GM10248 (cell line): ENCODE measurements around the gene MYPN.

Source experiments
- CTCF ChIA-PET: fragments of 300-600 bp; sonication (Branson Sonifier 250); formaldehyde crosslinking; extraction: SDS; loops from one replicate; lab custom pipeline; 2021; ENCODE audit warnings: antibody characterized with exemption; lab: Yijun Ruan, JAX
- POLR2A ChIA-PET: fragments of 350-650 bp; sonication (Branson Sonifier 250); formaldehyde crosslinking; extraction: SDS; loops from one replicate; lab custom pipeline; 2020; ENCODE audit warnings: antibody characterized with exemption; lab: Yijun Ruan, JAX
- DNase-seq: peaks from one replicate; pipeline ENCODE4 v3.0.0; 2012; ENCODE audit errors: extremely low spot score
- TF ChIP-seq, protein P1 (sequence below): IDR thresholded peaks from 2 replicates; pipeline ENCODE4 v1.5.1; 2012; ENCODE audit warnings: mild to moderate bottlenecking, low read depth; ENCODE audit errors: extremely low read depth, missing control alignments, control extremely low read depth

The MYPN gene

DNA sequence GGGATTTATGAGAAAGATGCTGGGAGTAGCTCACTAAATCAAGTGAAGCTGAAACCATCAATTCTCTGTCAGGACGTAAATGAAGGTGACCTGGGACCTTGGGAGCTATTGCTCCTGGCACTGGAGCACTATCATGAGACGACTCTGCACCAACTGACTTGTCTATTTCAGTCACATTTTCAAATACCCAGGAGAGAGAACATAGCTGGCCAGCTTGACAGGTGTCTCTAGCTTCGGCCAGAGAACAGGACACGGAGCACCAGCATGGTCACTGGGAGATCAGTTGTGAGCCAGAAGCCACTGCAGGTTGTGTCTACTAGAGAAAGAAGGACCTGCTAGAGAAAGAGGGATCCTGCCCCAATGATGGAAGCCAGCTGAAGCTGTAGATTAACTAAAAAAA, 140.0 kb downstream of the MYPN start:
- ChIA-PET CTCF (interaction anchor here (0.9 to 1.7 kb wide), 5 partner anchors 9 to 52 kb away, joined by 3 to 6 read pairs (median 4); no protein-coding TSS in a partner anchor), POLR2A (no interaction called here)
- DNase-seq: no peak
- TF ChIP-seq, protein P1, sequence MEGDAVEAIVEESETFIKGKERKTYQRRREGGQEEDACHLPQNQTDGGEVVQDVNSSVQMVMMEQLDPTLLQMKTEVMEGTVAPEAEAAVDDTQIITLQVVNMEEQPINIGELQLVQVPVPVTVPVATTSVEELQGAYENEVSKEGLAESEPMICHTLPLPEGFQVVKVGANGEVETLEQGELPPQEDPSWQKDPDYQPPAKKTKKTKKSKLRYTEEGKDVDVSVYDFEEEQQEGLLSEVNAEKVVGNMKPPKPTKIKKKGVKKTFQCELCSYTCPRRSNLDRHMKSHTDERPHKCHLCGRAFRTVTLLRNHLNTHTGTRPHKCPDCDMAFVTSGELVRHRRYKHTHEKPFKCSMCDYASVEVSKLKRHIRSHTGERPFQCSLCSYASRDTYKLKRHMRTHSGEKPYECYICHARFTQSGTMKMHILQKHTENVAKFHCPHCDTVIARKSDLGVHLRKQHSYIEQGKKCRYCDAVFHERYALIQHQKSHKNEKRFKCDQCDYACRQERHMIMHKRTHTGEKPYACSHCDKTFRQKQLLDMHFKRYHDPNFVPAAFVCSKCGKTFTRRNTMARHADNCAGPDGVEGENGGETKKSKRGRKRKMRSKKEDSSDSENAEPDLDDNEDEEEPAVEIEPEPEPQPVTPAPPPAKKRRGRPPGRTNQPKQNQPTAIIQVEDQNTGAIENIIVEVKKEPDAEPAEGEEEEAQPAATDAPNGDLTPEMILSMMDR: no peak

DNA sequence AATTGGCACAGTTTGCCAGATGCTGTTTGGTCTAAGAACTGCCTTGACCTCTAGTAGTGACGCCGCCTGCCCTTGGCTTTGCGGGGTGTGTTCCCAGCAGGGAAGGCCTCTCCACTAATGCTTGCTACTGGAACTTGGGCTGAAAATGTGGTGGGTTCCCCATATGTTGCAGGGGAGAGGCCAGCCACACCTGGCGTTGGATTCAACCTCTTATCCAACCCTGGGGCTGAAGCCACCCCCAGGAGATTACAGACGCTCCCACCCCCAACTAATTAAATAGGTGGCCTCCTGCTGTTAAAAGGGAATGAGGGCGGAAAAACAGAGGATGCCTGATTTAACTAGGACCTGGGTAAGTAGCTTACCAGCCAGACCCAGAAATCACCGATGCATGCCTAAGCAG, 141.9 kb downstream of the MYPN start:
- TF ChIP-seq, protein P1: no peak
- no peak for DNase-seq
- CTCF ChIA-PET: interaction anchor here (1.0 to 3.1 kb wide), 4 partner anchors 9 to 396 kb away, joined by 3 to 10 read pairs (median 5); no protein-coding TSS in a partner anchor
- POLR2A ChIA-PET: no interaction called here

DNA sequence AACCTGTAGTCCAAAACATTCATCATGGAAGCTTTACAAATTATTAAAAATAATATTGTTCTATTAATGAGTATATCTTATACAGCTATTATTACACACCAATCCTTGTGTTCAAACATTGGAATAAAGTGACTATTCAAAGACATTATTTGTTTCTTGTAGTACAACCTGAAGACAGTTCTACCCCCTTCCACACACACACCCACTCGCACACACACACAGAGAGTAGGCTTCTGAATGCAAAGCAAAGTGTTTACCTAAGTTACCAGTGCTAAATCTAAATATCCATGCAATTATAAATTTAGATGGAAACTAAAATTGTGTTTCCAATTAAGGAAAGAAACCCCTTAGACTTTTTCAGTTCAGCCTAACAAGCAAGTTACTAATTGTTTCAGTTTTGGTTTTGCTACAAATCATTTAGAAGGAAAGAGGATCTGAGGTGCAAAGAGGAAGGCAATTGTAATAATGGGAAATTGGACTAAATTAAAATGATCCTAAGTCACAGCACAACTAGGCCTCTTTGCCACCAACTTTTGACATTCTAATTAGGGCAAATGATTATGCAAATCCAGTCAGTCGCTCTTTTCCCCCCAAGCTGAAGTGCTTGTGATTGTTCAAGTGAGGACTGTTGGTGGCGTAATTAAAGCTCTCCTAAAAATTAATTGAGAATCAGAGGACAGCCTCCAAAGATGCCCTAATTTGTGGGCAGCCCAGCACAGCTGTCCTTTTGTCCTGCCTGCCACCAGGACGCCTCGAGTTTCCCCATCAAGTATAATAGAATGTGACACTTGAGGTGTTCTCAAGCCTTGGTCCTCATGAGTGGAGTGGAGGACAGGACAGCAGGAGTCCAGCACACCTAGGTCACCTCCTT, 142.6 kb downstream of the MYPN start:
- ChIA-PET POLR2A (no interaction called here), CTCF (interaction anchor here (1.0 to 3.1 kb wide), 4 partner anchors 10 to 397 kb away, joined by 3 to 10 read pairs (median 5); no protein-coding TSS in a partner anchor)
- DNase-seq: peak; percentile 37
- TF ChIP-seq, protein P1: no peak

DNA sequence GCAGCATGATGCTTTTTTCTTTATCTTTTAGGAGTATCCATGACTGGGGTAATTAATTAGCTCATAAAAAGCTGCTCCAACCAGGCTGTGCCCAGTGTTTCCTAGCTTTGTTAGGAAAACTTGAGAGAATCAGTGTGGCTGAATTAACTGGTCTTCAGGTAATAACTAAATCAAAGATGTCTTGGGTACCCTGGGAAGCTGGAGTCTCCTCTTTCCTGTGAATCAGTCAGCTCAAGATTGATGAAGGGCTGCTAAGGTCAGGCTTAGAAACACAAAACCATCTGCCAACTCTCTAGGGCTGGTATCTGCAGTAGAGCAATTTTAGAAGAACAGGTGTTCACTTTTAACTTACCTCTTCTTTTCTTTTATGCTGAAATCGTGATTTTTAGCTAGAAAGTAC, 144.1 kb downstream of the MYPN start:
- TF ChIP-seq, protein P1: no peak
- ChIA-PET POLR2A (no interaction called here), CTCF (interaction anchor here (0.9 to 3.1 kb wide), 4 partner anchors 23 to 643 kb away, joined by 3 to 10 read pairs (median 4); no protein-coding TSS in a partner anchor)
- DNase-seq: no peak

DNA sequence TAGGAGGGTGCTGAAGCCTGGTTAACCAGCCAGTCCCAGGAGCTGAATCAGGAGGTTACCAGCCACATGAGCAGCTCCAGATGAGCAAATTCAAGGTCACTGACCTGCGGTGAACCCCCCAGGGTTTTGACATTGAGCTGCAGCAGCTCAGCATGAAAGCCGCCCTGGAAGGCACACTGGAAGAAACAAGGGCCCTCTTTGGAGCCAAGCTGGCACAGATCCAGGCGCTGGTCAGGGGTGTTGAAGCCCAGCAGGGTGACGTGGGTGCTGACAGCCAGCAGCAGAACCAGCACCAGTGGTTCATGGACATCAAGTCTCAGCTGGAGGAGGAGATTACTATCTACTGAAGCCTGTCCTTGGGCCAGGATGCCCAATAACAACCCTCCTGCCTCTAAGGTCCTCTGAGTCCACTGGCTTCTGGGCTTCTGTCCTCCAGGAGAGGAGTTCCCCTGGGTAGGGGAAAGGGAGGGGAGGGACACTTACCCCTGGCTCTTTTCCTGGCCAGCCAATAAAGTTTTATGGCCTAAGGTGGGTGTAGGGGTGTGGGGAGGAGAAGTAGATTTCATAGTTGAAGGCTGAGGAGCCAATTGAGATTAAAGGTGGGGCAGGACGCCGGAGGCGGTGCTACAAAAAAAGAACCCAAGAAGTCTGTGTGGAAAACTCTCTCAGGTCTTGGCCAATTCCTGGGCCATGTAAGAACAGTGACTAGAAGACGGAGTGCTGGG, 152.0 kb downstream of the MYPN start:
- ChIA-PET POLR2A (no interaction called here), CTCF (interaction anchor here (0.7 to 1.4 kb wide), 2 partner anchors 21 to 49 kb away, joined by 3 to 4 read pairs; no protein-coding TSS in a partner anchor)
- no peak for DNase-seq

More for the DNA sequence above, 152.0 kb downstream of the MYPN start:
- TF ChIP-seq, protein P1: no peak
